ENCODE results near the gene PCA3. TPM values are rescaled to one million over a fixed set of nuclear protein-coding genes. Genes with fewer than 3 reads are reported as not detected.

The PCA3 gene
- total RNA-seq, 2 donors from 2014 or later = not detected

DNA sequence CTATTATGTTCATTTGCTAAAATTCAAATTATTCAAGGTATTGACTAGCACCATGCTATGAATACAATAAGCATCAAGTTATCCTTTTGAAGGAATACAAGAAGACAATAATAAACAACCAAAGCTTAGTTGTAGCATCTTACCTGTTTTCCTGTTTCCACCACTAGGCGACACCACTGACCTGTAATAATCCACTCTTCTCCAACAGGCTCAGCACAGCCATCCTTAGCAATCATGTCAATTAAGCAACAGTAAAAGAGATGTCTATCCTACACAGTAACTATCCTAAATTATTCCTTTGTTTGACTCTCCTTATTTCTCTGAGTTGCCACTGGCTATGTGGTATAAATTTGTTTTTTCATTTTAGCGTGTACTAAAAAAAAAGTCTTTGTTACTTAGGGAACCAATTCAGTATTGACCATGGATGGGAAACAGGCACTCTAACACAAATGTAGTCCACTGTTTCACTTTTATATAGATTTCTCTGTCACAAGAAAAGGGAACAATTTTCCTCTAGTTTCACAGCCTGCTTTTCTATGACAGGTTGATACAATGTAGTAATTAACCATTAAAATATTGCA, 46.2 kb downstream of the PCA3 start:
- Mint-ChIP-seq H3K27ac (no peak overlapping the region), H3K27me3 (ENCODE audit: low read depth) (peaks cover 12% of the 10 kb centered on the region), H3K4me1 (ENCODE audit: low read depth) (no peaks in the 10 kb centered on the region), H3K4me3 (no peak overlapping the region), H3K36me3 (ENCODE audit: insufficient read depth in 2 of 2) (no peaks in the 10 kb centered on the region), H3K9me3 (no peaks in the 10 kb centered on the region)
- DNase-seq (peak; percentile 18 to 23), ATAC-seq (replicated peaks in 1 of 2) (peak; percentile 43 to 44)

GRCh38 chr9:76812591-76812990, 48.4 kb downstream of the PCA3 start:
- Mint-ChIP-seq H3K36me3 (ENCODE audit: insufficient read depth in 2 of 2) (no peaks in the 10 kb centered on the region), H3K9me3 (no peaks in the 10 kb centered on the region), H3K4me1 (ENCODE audit: low read depth) (no peaks in the 10 kb centered on the region), H3K27ac (no peak overlapping the region), H3K4me3 (no peak overlapping the region), H3K27me3 (ENCODE audit: low read depth) (peaks cover 12% of the 10 kb centered on the region)
- DNase-seq = no peak
- ATAC-seq (replicated peaks in 1 of 2) = no peak

GRCh38 chr9:76817489-76817888, 53.3 kb downstream of the PCA3 start:
- Mint-ChIP-seq H3K9me3 (no peaks in the 10 kb centered on the region), H3K4me3 (no peak overlapping the region), H3K27me3 (ENCODE audit: low read depth) (no peaks in the 10 kb centered on the region), H3K36me3 (ENCODE audit: insufficient read depth in 2 of 2) (no peaks in the 10 kb centered on the region), H3K27ac (no peak overlapping the region), H3K4me1 (ENCODE audit: low read depth) (no peaks in the 10 kb centered on the region)
- DNase-seq = no peak
- no peak for ATAC-seq (replicated peaks in 1 of 2)

DNA sequence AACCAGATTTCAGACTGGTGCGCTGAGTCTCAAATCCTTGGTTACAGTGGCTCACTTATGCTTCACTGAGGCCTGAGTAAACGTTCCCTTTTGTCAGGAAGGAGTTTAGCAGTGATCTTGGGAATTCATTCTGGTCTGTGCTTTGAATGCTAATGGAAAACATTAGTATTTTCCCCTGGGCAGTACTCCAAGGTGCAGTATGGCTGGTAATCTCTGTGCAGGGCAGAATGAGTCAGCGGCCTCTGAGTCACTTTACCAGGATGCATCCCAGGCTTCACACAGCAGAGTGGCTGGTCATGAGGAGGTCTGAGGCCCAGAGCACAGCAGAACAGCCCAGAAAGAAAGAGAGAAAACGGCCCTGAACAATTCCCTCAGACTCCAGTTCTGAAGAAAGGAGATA, 54.0 kb downstream of the PCA3 start:
- no peak for ATAC-seq (replicated peaks in 1 of 2)
- Mint-ChIP-seq H3K27ac (no peak overlapping the region), H3K36me3 (ENCODE audit: insufficient read depth in 2 of 2) (no peaks in the 10 kb centered on the region), H3K4me1 (ENCODE audit: low read depth) (no peaks in the 10 kb centered on the region), H3K27me3 (ENCODE audit: low read depth) (no peaks in the 10 kb centered on the region), H3K4me3 (no peak overlapping the region), H3K9me3 (no peaks in the 10 kb centered on the region)
- DNase-seq = no peak

- no peak for ATAC-seq (replicated peaks in 1 of 2)
- no peak for DNase-seq
- no peak overlapping the region for H3K4me3 Mint-ChIP-seq
- H3K4me1 Mint-ChIP-seq (ENCODE audit: low read depth) = no peaks in the 10 kb centered on the region
- no peak overlapping the region for H3K27ac Mint-ChIP-seq
- peaks cover 6% of the 10 kb centered on the region for H3K27me3 Mint-ChIP-seq (ENCODE audit: low read depth)
- no peaks in the 10 kb centered on the region for H3K36me3 Mint-ChIP-seq (ENCODE audit: insufficient read depth in 2 of 2)
- no peaks in the 10 kb centered on the region for H3K9me3 Mint-ChIP-seq
Observed at GRCh38 chr9:76820431-76820830, 56.2 kb downstream of the PCA3 start.

GRCh38 chr9:76827296-76828080, 63.2 kb downstream of the PCA3 start:
- no peaks in the 10 kb centered on the region for H3K36me3 Mint-ChIP-seq (ENCODE audit: insufficient read depth in 2 of 2)
- peaks cover 6% of the 10 kb centered on the region for H3K27me3 Mint-ChIP-seq (ENCODE audit: low read depth)
- no peak overlapping the region for H3K27ac Mint-ChIP-seq
- peaks cover 0 to 4% of the 10 kb centered on the region in 2 donors for H3K9me3 Mint-ChIP-seq
- no peak overlapping the region for H3K4me3 Mint-ChIP-seq
- ATAC-seq (replicated peaks in 1 of 2) (no peak), DNase-seq (no peak)
- no peaks in the 10 kb centered on the region for H3K4me1 Mint-ChIP-seq (ENCODE audit: low read depth)

DNA sequence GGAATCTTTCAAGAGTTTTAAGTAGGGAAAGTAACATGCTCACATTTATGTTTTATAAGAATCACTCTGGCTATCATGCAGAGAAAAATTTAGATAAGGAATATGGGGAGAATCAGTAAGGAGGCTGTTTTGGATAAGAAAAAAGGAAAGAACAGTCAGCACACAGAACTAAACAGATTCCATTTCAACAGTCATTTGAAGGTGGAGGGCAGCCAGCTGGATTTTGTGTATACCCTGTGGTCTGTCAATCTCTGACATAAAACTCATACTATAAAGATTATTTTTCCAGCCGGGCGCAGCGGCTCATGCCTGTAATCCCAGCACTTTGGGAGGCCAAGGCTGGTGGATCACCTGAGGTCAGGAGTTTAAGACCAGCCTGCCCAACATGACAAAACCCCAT, 64.2 kb downstream of the PCA3 start:
- H3K9me3 Mint-ChIP-seq = peaks cover 0 to 4% of the 10 kb centered on the region in 2 donors

DNA sequence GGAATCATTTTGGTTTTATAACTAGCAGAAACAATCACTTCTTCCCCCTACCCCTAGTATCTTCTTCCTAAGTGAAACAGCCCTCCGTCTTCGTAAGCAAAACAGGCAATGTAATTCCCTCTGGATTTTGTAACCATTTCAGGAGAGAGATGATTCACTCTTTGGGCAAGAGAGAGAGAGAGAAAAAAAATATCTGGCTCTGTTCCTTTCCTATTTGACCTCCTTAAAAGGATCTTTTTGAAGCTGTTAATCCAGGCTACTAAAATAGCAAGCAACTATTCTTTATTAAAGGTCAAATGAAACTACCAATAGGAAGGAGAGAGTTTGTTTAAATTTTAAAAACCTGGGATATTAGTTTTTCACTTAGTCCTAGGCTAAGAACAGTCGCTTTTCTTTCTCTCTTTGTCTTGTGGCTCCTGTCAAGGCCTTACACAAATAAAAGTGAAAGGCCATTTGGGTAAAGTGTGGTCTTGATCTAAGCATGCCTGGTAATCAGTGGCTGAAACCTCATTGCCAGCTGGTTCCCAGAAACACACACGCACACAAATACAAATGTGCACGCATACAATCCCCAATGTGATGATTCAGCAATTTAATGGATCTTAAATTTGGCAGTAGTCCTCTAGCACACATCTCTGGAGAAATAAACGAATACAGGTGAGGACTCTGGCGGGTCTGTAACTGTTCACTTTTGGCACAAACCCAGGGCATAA, 71.5 kb downstream of the PCA3 start:
- H3K9me3 Mint-ChIP-seq = no peaks in the 10 kb centered on the region
- H3K27ac Mint-ChIP-seq = no peak overlapping the region
- H3K4me3 Mint-ChIP-seq = no peak overlapping the region
- H3K4me1 Mint-ChIP-seq (ENCODE audit: low read depth) = no peaks in the 10 kb centered on the region
- no peaks in the 10 kb centered on the region for H3K27me3 Mint-ChIP-seq (ENCODE audit: low read depth)
- no peaks in the 10 kb centered on the region for H3K36me3 Mint-ChIP-seq (ENCODE audit: insufficient read depth in 2 of 2)
- ATAC-seq (replicated peaks in 1 of 2) (no peak), DNase-seq (no peak)

More for the DNA sequence above, 64.2 kb downstream of the PCA3 start:
- no peak overlapping the region for H3K27ac Mint-ChIP-seq
- peaks cover 5% of the 10 kb centered on the region for H3K27me3 Mint-ChIP-seq (ENCODE audit: low read depth)
- no peak overlapping the region for H3K4me3 Mint-ChIP-seq
- no peaks in the 10 kb centered on the region for H3K36me3 Mint-ChIP-seq (ENCODE audit: insufficient read depth in 2 of 2)
- no peaks in the 10 kb centered on the region for H3K4me1 Mint-ChIP-seq (ENCODE audit: low read depth)
- ATAC-seq (replicated peaks in 1 of 2) (no peak), DNase-seq (no peak)

Other genes starting within 250 kb of the PCA3 start
- 1 to 10 TPM in 1 of 2 donors, under 1 TPM in 1; 0.69 to 1.5 TPM for gene PRUNE2, start 141.7 kb downstream of the PCA3 start, total RNA-seq